Glomerular visceral epithelial cell (primary cell): ENCODE data around the gene MYRFL.
A peak's percentile ranks its signal among the peaks of the same experiment; 100 is the strongest.

Source experiments
- DNase-seq: peaks from one replicate; pipeline ENCODE4 v3.0.0-alpha.2; 2016; ENCODE audit errors: extremely low spot score

Gene MYRFL

GRCh38 chr12:69897744-69898143, 72.7 kb downstream of the MYRFL start:
- peak; percentile 93 for DNase-seq

GRCh38 chr12:69898236-69898635, 73.2 kb downstream of the MYRFL start:
- peak; percentile 54 for DNase-seq

- peak; percentile 74 for DNase-seq
Observed at GRCh38 chr12:69900720-69901131, 75.7 kb downstream of the MYRFL start.

GRCh38 chr12:69901221-69901905, 76.3 kb downstream of the MYRFL start:
- DNase-seq, result no peak

GRCh38 chr12:69903548-69903947, 78.5 kb downstream of the MYRFL start:
- DNase-seq, result no peak

DNA sequence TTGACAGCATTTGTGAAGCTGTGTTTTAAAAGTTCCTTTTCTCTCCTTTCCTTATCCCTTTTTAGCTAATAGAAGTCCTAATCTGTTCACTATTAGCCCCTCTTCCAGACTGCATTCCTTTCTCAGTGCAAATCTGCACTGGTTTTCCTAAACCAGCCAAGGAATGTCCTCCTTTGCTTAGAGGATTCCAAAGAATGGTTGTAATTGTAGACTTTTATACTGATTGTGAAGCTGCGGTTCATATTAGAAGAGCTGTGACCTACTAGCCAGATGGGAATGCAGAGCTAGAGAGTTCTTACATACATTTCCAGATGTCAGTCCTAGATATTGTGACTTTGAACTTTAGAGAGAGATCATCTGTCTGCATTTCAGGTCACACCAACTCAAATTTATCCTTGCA, 79.8 kb downstream of the MYRFL start:
- no peak for DNase-seq

GRCh38 chr12:69905801-69906200, 80.8 kb downstream of the MYRFL start:
- DNase-seq, result no peak

GRCh38 chr12:69906411-69907216, 81.6 kb downstream of the MYRFL start:
- DNase-seq, result no peak

- DNase-seq, result no peak
Observed at GRCh38 chr12:69908203-69908602, 83.2 kb downstream of the MYRFL start.

- DNase-seq, result no peak
Observed at GRCh38 chr12:69910694-69911093, 85.7 kb downstream of the MYRFL start.

DNA sequence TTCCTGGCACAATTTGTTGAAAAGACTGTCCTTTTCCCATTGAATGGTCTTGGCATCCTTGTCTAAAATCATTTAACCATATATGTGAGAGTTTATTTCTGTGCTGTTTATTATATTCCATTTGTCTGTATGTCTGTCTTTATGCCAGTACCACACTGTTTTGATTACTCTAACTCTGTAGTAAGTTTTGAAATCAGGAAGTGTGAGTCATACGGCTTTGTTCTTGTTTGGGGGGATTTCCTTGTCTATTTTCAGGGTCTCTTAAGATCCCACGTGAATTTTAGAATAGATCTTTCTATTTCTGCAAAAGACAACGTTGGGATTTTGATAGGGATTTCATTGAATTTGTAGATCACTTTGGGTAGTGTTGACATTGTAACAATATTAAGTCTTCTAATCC, 88.5 kb downstream of the MYRFL start:
- DNase-seq, result no peak

GRCh38 chr12:69915964-69916363, 90.9 kb downstream of the MYRFL start:
- DNase-seq, result no peak

DNA sequence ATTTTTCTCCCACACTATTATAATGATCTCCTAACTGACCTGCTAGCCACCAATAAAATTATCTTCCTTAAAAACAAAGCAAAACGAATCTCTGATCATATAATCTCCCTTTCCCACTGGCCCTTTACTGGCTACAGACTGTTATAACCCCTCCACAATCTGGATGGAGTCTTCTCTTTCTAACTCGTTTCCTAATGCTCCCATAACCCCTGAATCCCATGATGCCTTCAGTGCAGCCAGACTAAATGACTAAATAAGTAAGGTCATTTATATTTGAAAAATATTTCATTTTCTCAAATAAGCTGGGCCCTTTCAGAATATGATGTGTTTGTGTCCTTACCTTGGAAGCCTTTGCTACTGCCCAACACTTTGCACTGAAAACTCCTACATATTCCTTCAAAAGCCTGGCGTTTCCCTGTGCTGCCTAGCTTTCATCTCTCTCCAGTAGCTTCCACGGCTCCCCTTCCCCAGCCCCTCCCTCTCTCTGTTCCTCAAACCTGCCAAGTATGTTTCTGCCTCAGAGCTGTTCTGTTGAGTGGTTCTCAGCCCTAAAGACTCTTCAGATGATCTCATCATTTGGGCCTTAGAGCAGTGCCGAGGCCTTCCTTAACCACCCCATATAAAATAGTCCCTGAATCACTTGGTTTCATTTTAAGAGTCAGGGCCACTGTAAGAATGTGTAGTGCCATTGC, 91.7 kb downstream of the MYRFL start:
- no peak for DNase-seq

GRCh38 chr12:69918287-69918686, 93.3 kb downstream of the MYRFL start:
- no peak for DNase-seq

DNA sequence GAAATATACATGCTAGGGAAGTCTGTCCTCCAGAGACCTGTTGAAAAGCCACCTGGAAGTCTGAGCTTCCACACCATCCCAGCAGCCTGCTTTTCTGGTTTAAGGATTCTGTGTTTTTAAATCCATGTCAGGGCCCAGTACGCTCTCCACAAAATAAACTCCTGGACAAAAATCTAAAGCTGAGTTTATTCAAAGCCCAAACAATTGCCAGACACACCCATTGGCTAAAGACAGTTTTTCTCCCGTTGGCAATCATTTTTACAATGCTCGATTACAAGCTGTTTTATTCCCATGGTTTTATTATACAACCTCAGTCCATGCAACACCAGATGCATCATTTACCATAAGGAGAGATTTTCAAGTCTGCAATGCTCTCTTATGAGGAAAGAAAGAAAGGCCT, 94.5 kb downstream of the MYRFL start:
- DNase-seq, result no peak

- no peak for DNase-seq
Observed at GRCh38 chr12:69921831-69922230, 96.8 kb downstream of the MYRFL start.

DNA sequence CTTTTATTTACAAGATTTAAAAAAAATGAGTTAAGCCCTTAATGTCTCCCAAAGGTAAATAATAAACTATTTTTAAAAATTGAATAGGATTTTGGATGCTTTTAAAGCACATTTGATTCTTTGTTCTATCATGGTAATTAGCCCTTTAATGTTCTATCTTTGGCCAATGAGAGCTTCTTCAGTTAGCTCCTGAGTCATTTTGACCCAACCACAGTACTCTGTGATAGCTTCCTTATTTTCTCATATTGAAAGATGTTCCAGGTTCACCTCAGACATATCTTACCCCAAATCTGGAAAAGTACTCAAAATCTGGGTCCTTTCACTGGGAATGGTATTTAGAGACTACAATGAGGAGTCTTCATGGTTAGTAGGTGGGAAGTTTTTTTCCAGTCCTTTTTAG, 98.0 kb downstream of the MYRFL start:
- DNase-seq, result no peak

DNA sequence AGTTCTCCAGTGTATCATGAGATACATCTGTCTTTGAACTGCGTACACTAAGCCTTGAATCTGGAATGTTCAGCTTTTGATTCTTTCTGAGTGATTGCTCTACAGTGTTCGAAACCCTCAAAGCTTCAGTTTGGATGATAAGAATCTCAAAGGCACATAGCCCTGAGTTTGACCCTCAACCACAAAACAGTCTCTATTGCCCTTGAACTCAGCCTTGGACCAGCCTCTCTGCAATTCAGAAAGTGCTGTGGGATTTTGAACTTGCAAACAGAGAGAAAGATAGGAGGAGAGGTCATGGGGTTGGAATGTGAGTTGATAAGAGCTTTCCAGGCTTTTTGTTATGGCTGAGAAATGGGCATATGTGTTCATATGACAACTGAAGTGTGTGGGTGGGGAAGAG, 100.3 kb downstream of the MYRFL start:
- no peak for DNase-seq

DNA sequence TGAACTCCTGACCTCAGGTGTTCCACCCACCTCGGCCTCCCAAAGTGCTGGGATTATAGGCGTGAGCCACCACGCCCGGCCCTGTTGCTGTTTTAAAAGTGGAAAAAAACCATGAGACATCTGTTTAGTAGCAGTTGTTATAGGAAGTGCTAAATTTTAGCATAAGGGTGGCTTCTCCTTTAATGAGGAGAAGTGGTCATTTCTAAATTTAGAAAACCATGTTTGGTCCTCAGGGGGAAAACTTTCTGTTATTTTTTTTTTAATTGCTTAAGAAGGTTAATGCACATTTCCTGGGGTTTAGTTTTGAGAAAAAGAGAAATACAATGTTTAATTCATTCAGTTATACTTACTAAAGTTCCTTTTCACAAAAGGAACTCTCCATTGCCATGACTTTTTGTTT, 102.1 kb downstream of the MYRFL start:
- DNase-seq, result no peak

DNA sequence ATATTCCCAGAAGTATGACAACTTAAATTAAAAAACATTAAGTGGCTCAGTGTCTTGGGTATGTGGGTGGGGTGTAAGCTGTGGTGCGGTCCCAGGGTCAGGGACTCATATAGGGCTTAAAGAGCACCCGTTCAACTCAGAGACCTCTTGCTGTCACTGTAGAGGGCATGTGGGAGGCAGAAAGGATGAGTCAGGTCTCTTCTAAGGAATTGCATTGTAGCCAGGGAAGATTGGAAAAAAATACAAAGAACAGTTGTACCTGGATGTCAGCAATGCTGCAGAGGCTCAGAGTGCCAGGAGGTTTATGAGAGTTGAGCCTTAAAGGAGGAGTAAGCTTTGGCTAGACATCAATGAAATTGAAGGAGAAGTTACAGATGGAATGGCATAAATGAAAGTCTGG, 104.1 kb downstream of the MYRFL start:
- peak; percentile 50 for DNase-seq

- no peak for DNase-seq
Observed at GRCh38 chr12:69929531-69929930, 104.5 kb downstream of the MYRFL start.

DNA sequence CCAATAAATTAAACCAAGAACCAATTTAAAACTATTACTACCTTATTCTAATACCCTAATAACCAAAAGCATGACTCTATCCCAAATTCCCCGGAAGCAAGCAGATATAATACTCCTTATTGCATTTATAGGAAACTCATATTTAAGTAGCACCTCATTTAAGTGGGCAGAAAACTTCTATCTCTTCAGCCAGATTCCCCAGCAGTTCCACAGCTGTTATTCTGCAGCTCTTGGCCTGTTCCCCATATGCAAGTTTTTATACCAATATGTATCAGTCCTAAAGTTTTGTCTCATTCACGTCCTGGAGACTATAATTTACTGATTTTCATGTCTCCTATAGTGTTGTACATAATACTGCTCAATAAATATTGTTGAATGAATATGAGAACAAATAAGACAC, 106.5 kb downstream of the MYRFL start:
- no peak for DNase-seq

- no peak for DNase-seq
Observed at GRCh38 chr12:69932154-69932553, 107.1 kb downstream of the MYRFL start.
